ENCODE results near the gene COL2A1. TPM values are rescaled to one million over a fixed set of nuclear protein-coding genes. Genes with fewer than 3 reads are reported as not detected.

COL2A1 gene
- total and polyA plus RNA-seq, 12 donors: 0.03 to 0.17 (median 0.07) TPM; not detected in 9

- H3K4me3 ChIP-seq: no peak overlapping the region
- TF ChIP-seq CTCF (IDR thresholded peaks at IDR 0.05): no peak
- DNase-seq (no peak), ATAC-seq (no peak)
- peaks cover 0 to 57% (median 36%) of the 10 kb centered on the region in 7 donors for H3K27me3 ChIP-seq
- intact Hi-C loops (cut with DNase I): no loop called here
- WGBS, 2 donors: 64 to 68% methylated on average over 7 of the region's 7 CpGs
- H3K4me1 ChIP-seq: no peaks in the 10 kb centered on the region
- no peaks in the 10 kb centered on the region for H3K36me3 ChIP-seq
- no peak overlapping the region for H3K27ac ChIP-seq
- H3K9me3 ChIP-seq: no peaks in the 10 kb centered on the region
Observed at GRCh38 chr12:48010366-48010970, 6.2 kb upstream of the COL2A1 start.

GRCh38 chr12:48009471-48009870, 5.2 kb upstream of the COL2A1 start:
- Histone ChIP-seq H3K27ac (no peak overlapping the region), H3K27me3 (peaks cover 9 to 67% (median 46%) of the 10 kb centered on the region in 7 donors), H3K4me3 (no peak overlapping the region), H3K4me1 (peaks cover 0 to 9% (median 5%) of the 10 kb centered on the region in 9 donors), H3K9me3 (no peaks in the 10 kb centered on the region), H3K36me3 (no peaks in the 10 kb centered on the region)
- no peak for ATAC-seq
- no peak for DNase-seq
- intact Hi-C loops (cut with DNase I): loop anchor here in 1 of 10 donors (5.0 kb wide), 1 partner anchor 38 kb away; no protein-coding TSS in a partner anchor
- 45 to 81% methylated on average over 1 of the region's 1 CpG for WGBS, 2 donors
- no peak for TF ChIP-seq CTCF (IDR thresholded peaks at IDR 0.05)

GRCh38 chr12:48008950-48009349, 4.7 kb upstream of the COL2A1 start:
- TF ChIP-seq CTCF (IDR thresholded peaks at IDR 0.05): no peak
- no peak overlapping the region for H3K27ac ChIP-seq
- intact Hi-C loops (cut with DNase I): loop anchor here in 1 of 10 donors (5.0 kb wide), 1 partner anchor 38 kb away; no protein-coding TSS in a partner anchor
- H3K9me3 ChIP-seq: no peaks in the 10 kb centered on the region
- DNase-seq (no peak), ATAC-seq (no peak)
- peaks cover 0 to 14% (median 10%) of the 10 kb centered on the region in 9 donors for H3K4me1 ChIP-seq
- 71 to 90% methylated on average over 4 of the region's 4 CpGs for WGBS, 2 donors
- H3K36me3 ChIP-seq: no peaks in the 10 kb centered on the region
- H3K27me3 ChIP-seq: peaks cover 14 to 72% (median 51%) of the 10 kb centered on the region in 7 donors
- no peak overlapping the region for H3K4me3 ChIP-seq

GRCh38 chr12:48008349-48008748, 4.1 kb upstream of the COL2A1 start:
- intact Hi-C loops (cut with DNase I): loop anchor here in 1 of 10 donors (5.0 kb wide), 1 partner anchor 39 kb away; no protein-coding TSS in a partner anchor
- Histone ChIP-seq H3K27me3 (peaks cover 16 to 78% (median 57%) of the 10 kb centered on the region in 7 donors), H3K9me3 (no peaks in the 10 kb centered on the region), H3K36me3 (no peaks in the 10 kb centered on the region), H3K27ac (no peak overlapping the region), H3K4me1 (peaks cover 1 to 20% (median 16%) of the 10 kb centered on the region in 9 donors), H3K4me3 (no peak overlapping the region)
- whole genome bisulfite sequencing, 2 donors: 49 to 51% methylated on average over 2 of the region's 2 CpGs
- DNase-seq: no peak
- ATAC-seq: no peak
- no peak for TF ChIP-seq CTCF (IDR thresholded peaks at IDR 0.05)
